Measurements from ENCODE around the gene DLG1.
"Not testable (repeated sequence)": the region's sequence is repeated elsewhere in the genome, so short reads cannot be mapped to it uniquely, and the experiment has no call there.

The DLG1 gene

GRCh38 chr3:197241173-197241572 is 57.2 kb downstream of the DLG1 start:
- no peak for DNase-seq

GRCh38 chr3:197239857-197240256 is 58.6 kb downstream of the DLG1 start:
- DNase-seq, result no peak

GRCh38 chr3:197238842-197239241 is 59.6 kb downstream of the DLG1 start:
- no peak for DNase-seq

- DNase-seq, result no peak
Observed at GRCh38 chr3:197237897-197238296, 60.5 kb downstream of the DLG1 start.

- DNase-seq, result no peak
Observed at GRCh38 chr3:197236362-197236761, 62.0 kb downstream of the DLG1 start.

GRCh38 chr3:197234947-197235914 is 63.2 kb downstream of the DLG1 start:
- DNase-seq, result no peak

GRCh38 chr3:197231321-197231720 is 67.1 kb downstream of the DLG1 start:
- DNase-seq, result no peak

GRCh38 chr3:197229836-197230235 is 68.6 kb downstream of the DLG1 start:
- no peak for DNase-seq

GRCh38 chr3:197229178-197229577 is 69.2 kb downstream of the DLG1 start:
- no peak for DNase-seq

GRCh38 chr3:197227780-197228574 is 70.4 kb downstream of the DLG1 start:
- DNase-seq, result no peak

- peak; percentile 10 for DNase-seq
Observed at GRCh38 chr3:197226179-197226578, 72.2 kb downstream of the DLG1 start.

GRCh38 chr3:197225579-197225978 is 72.8 kb downstream of the DLG1 start:
- DNase-seq, result no peak

- peak; percentile 6 for DNase-seq
Observed at GRCh38 chr3:197224034-197224444, 74.4 kb downstream of the DLG1 start.

- no peak for DNase-seq
Observed at GRCh38 chr3:197222937-197223370, 75.5 kb downstream of the DLG1 start.

GRCh38 chr3:197219619-197220018 is 78.8 kb downstream of the DLG1 start:
- DNase-seq, result peak; percentile 48

GRCh38 chr3:197218210-197218609 is 80.2 kb downstream of the DLG1 start:
- no peak for DNase-seq

GRCh38 chr3:197216914-197217313 is 81.5 kb downstream of the DLG1 start:
- DNase-seq, result no peak

- DNase-seq, result no peak
Observed at GRCh38 chr3:197216169-197216860, 82.1 kb downstream of the DLG1 start.

- DNase-seq, result no peak
Observed at GRCh38 chr3:197212290-197212689, 86.1 kb downstream of the DLG1 start.

GRCh38 chr3:197211698-197212097 is 86.7 kb downstream of the DLG1 start:
- DNase-seq, result not testable (repeated sequence)

- DNase-seq, result no peak
Observed at GRCh38 chr3:197209366-197210260, 88.8 kb downstream of the DLG1 start.

GRCh38 chr3:197206913-197207312 is 91.5 kb downstream of the DLG1 start:
- no peak for DNase-seq

All from NCI-H524 treated with DMSO at 0.1 percent for 48 hours (cell line).